Ovary (tissue), 9 donors: Measurements from ENCODE around the gene ZNF385A. TPM values are rescaled to one million over a fixed set of nuclear protein-coding genes. Genes with fewer than 3 reads are reported as not detected.

Source experiments
- DNase-seq, 5 donors: peaks; one replicate each; pipeline ENCODE4 v3.0.0-alpha.2; 2019 to 2020
- H3K27ac ChIP-seq, 2 donors: fragments of 200-600 bp; one replicate each; pipeline versions ENCODE4 v1.5.1 to v1.8.0; 2019 to 2022
- H3K27me3 ChIP-seq: fragments of 200-600 bp; one replicate; pipeline ENCODE4 v1.8.0; 2022
- H3K36me3 ChIP-seq: fragments of 200-600 bp; sonication (generic); one replicate; pipeline ENCODE4 v1.5.1; 2019
- H3K4me1 ChIP-seq: one replicate; pipeline ENCODE4 v1.8.1; 2013; ENCODE audit warnings: mild to moderate bottlenecking, moderate library complexity; ENCODE audit not compliant: insufficient read depth
- H3K4me3 ChIP-seq: fragments of 200-600 bp; sonication (generic); one replicate; pipeline ENCODE4 v1.5.1; 2017
- H3K9me3 ChIP-seq, 2 donors: fragments of 200-600 bp in 1 of 2; sonication (generic) in 1 of 2; one replicate each; pipeline versions ENCODE4 v1.5.1 to v1.8.1; 2013 to 2019; ENCODE audit warnings: mild to moderate bottlenecking in 1 of 2, moderate library complexity in 1 of 2
- CTCF ChIP-seq, 3 donors: fragments of 450-650 bp in 2 of 3; fragments of 200-600 bp in 1 of 3; IDR thresholded peaks; one replicate each; pipeline versions ENCODE4 v1.5.1 to v1.8.0; 2016 to 2022; ENCODE audit warnings: antibody characterized with exemption in 3 of 3, mild to moderate bottlenecking in 1 of 3
- EP300 ChIP-seq: sonication (generic); formaldehyde crosslinking; IDR thresholded peaks from one replicate; pipeline ENCODE4 v1.6.1; 2017; ENCODE audit warnings: antibody characterized with exemption
- POLR2A ChIP-seq: fragments of 450-650 bp; IDR thresholded peaks from one replicate; pipeline ENCODE4 v1.6.1; 2017; ENCODE audit warnings: antibody characterized with exemption, mild to moderate bottlenecking, moderate library complexity
- WGBS, 3 donors: extraction: QIAGEN DNeasy Blood & Tissue Kit in 1 of 3; methylation state at CpG; one replicate each; pipeline versions ENCODE4 v1.1.5 to v1.1.7; 2013 to 2017; 5-methylcytosine and 5-hydroxymethylcytosine counted together
- intact Hi-C, 4 donors: fragments of 100-400 bp; cut with DNase I; formaldehyde crosslinking; loops; one replicate each; pipeline versions ENCODE4 v1.11.0 to v1.15.1; 2022 to 2023
- polyA plus RNA-seq, 2 donors: library from polyadenylated mRNA; stranded (reverse); fragments of 200-250 nt in 1 of 2; fragments of 350-450 nt in 1 of 2; fragmentation: Illumina TruSeq in 1 of 2; extraction: RNeasy Lipid Tissue Mini Kit (QIAGEN cat#74804) in 1 of 2; gene quantifications; one replicate each; pipeline ENCODE4 v1.2.3, GENCODE V29; 2013 to 2014
- total RNA-seq, 7 donors: library from RNA; depleted of rRNA in 2 of 7; stranded (reverse); fragments of >200 nt in 2 of 7; fragmentation: NEBNext Ultra II Directional in 3 of 7; extraction: Animal tissue kit (Norgen Biotek cat#: 25700) in 3 of 7; gene quantifications; one replicate each; pipeline versions ENCODE4 v1.1.0 to v1.2.4, GENCODE V29; 2016 to 2023
- donor health status: DM: no; HTN: no; CAD: no; lungs with moderate emphysema.
- donor health status: DM: no; HTN: no; CAD: no.
- donor health status: Bipolar disorder and iron deficiency.
- donor health status: DM: yes; HTN: yes; CAD: no.
- donor health status: DM: no; HTN: no; CAD: no.
- donor health status: DM: yes; HTN: yes; CAD: no.

Gene ZNF385A
- total and polyA plus RNA-seq, 9 donors: 3.6 to 30.5 (median 6.0) TPM

GRCh38 chr12:54376596-54376995 is 7.9 kb downstream of the ZNF385A start:
- Histone ChIP-seq H3K27me3 (no peaks in the 10 kb centered on the region), H3K9me3 (no peaks in the 10 kb centered on the region), H3K27ac (no peak overlapping the region), H3K36me3 (no peaks in the 10 kb centered on the region), H3K4me3 (no peak overlapping the region), H3K4me1 (peaks cover 9% of the 10 kb centered on the region)
- WGBS, 3 donors: 36 to 64% (median 52%) methylated on average over 4 of the region's 4 CpGs
- intact Hi-C loops: loop anchor here in 3 of 4 donors (5.0 to 10.0 kb wide), 3 partner anchors 146 to 392 kb away; partner anchors contain the start of genes HOXC10 (in 1 of the 3), HOXC8 (in 1 of the 3) and HOXC9 (in 1 of the 3)
- TF ChIP-seq POLR2A: no peak
- no peak for TF ChIP-seq EP300
- TF ChIP-seq CTCF (IDR thresholded peaks at IDR 0.05): no peak
- DNase-seq: peak in 1 of 5 donors; percentile 33

- peak in 1 of 5 donors; percentile 25 for DNase-seq
- H3K36me3 ChIP-seq: no peaks in the 10 kb centered on the region
- peaks cover 12% of the 10 kb centered on the region for H3K4me1 ChIP-seq
- 45 to 70% (median 59%) methylated on average over 2 of the region's 2 CpGs for WGBS, 3 donors
- H3K27ac ChIP-seq: no peak overlapping the region
- no peak overlapping the region for H3K4me3 ChIP-seq
- no peak for TF ChIP-seq POLR2A
- TF ChIP-seq EP300: no peak
- no peak for TF ChIP-seq CTCF (IDR thresholded peaks at IDR 0.05)
- no peaks in the 10 kb centered on the region for H3K27me3 ChIP-seq
- H3K9me3 ChIP-seq: no peaks in the 10 kb centered on the region
- intact Hi-C loops: loop anchor here in 3 of 4 donors (5.0 to 10.0 kb wide), 3 partner anchors 147 to 390 kb away; partner anchors contain the start of genes HOXC10 (in 1 of the 3), HOXC8 (in 1 of the 3) and HOXC9 (in 1 of the 3)
These were observed 9.3 kb downstream of the ZNF385A start for GRCh38 chr12:54375259-54375579.

- Histone ChIP-seq H3K9me3 (no peaks in the 10 kb centered on the region), H3K4me3 (no peak overlapping the region), H3K27ac (no peak overlapping the region), H3K36me3 (no peaks in the 10 kb centered on the region), H3K27me3 (no peaks in the 10 kb centered on the region), H3K4me1 (peaks cover 12% of the 10 kb centered on the region)
- DNase-seq: peak in 1 of 5 donors; percentile 36
- intact Hi-C loops: loop anchor here in 3 of 4 donors (5.0 to 10.0 kb wide), 3 partner anchors 148 to 390 kb away; partner anchors contain the start of genes HOXC10 (in 1 of the 3), HOXC8 (in 1 of the 3) and HOXC9 (in 1 of the 3)
- TF ChIP-seq POLR2A (no peak), CTCF (IDR thresholded peaks at IDR 0.05) (no peak), EP300 (no peak)
- WGBS, 3 donors: 48 to 71% (median 60%) methylated on average over 2 of the region's 2 CpGs
These were observed 9.8 kb downstream of the ZNF385A start for GRCh38 chr12:54374562-54375258.

- no peak overlapping the region for H3K4me3 ChIP-seq
- no peak for TF ChIP-seq CTCF (IDR thresholded peaks at IDR 0.05)
- no peak overlapping the region for H3K27ac ChIP-seq
- no peaks in the 10 kb centered on the region for H3K9me3 ChIP-seq
- 94 to 96% (median 94%) methylated on average over 10 of the region's 10 CpGs for WGBS, 3 donors
- DNase-seq: no peak
- no peaks in the 10 kb centered on the region for H3K27me3 ChIP-seq
- peaks cover 11% of the 10 kb centered on the region for H3K4me1 ChIP-seq
- no peaks in the 10 kb centered on the region for H3K36me3 ChIP-seq
- intact Hi-C loops: loop anchor here in 2 of 4 donors (10.0 kb wide), 2 partner anchors 369 to 389 kb away; partner anchors contain the start of genes HOXC10 (in 1 of the 2), HOXC8 (in 1 of the 2) and HOXC9 (in 1 of the 2)
These were observed 10.6 kb downstream of the ZNF385A start for GRCh38 chr12:54373649-54374561.
